GM10248 (cell line): ENCODE results near the gene OCEL1.

Experiments
- CTCF ChIA-PET: fragments of 300-600 bp; sonication (Branson Sonifier 250); formaldehyde crosslinking; extraction: SDS; loops from one replicate; lab custom pipeline; 2021; ENCODE audit warnings: antibody characterized with exemption; lab: Yijun Ruan, JAX
- POLR2A ChIA-PET: fragments of 350-650 bp; sonication (Branson Sonifier 250); formaldehyde crosslinking; extraction: SDS; loops from one replicate; lab custom pipeline; 2020; ENCODE audit warnings: antibody characterized with exemption; lab: Yijun Ruan, JAX
- DNase-seq: peaks from one replicate; pipeline ENCODE4 v3.0.0; 2012; ENCODE audit errors: extremely low spot score
- CTCF ChIP-seq: IDR thresholded peaks from 2 replicates; pipeline ENCODE4 v1.5.1; 2012; ENCODE audit warnings: mild to moderate bottlenecking, low read depth; ENCODE audit errors: extremely low read depth, missing control alignments, control extremely low read depth

OCEL1 gene

GRCh38 chr19:17197666-17198065 lies 28.4 kb upstream of the OCEL1 start:
- no peak for TF ChIP-seq CTCF
- CTCF ChIA-PET: no interaction called here
- no peak for DNase-seq
- POLR2A ChIA-PET: no interaction called here

GRCh38 chr19:17200408-17201079 lies 25.5 kb upstream of the OCEL1 start:
- ChIA-PET POLR2A (no interaction called here), CTCF (interaction anchor here (1.2 kb wide), 1 partner anchor 44 kb away, joined by 3 read pairs; no protein-coding TSS in a partner anchor)
- TF ChIP-seq CTCF: no peak
- DNase-seq: no peak

GRCh38 chr19:17202249-17202648 lies 23.8 kb upstream of the OCEL1 start:
- POLR2A ChIA-PET: no interaction called here
- CTCF ChIA-PET: no interaction called here
- DNase-seq: no peak
- TF ChIP-seq CTCF: no peak

- ChIA-PET CTCF (no interaction called here), POLR2A (no interaction called here)
- no peak for DNase-seq
- TF ChIP-seq CTCF: no peak
These were observed 23.3 kb upstream of the OCEL1 start for GRCh38 chr19:17202713-17203112.

GRCh38 chr19:17205237-17206140 lies 20.5 kb upstream of the OCEL1 start:
- DNase-seq: peak; percentile 60
- peak; percentile 47 for TF ChIP-seq CTCF
- POLR2A ChIA-PET: interaction anchor here (1.5 kb wide), 1 partner anchor 10 kb away, joined by 4 read pairs; the partner anchor contains the start of gene USE1

GRCh38 chr19:17206736-17207581 lies 19.1 kb upstream of the OCEL1 start:
- no peak for DNase-seq
- TF ChIP-seq CTCF: no peak
- ChIA-PET CTCF (interaction anchor here (2.3 kb wide), 1 partner anchor 22 kb away, joined by 5 read pairs; no protein-coding TSS in a partner anchor), POLR2A (no interaction called here)

More at GRCh38 chr19:17205237-17206140, 20.5 kb upstream of the OCEL1 start:
- CTCF ChIA-PET: interaction anchor here (0.9 to 2.3 kb wide), 3 partner anchors 21 to 180 kb away, joined by 3 to 5 read pairs (median 4); no protein-coding TSS in a partner anchor
